HG03520 (cell line): Measurements from ENCODE around the gene LCE2D.

Source experiments
- ATAC-seq: cut with Tn5 transposase; IDR thresholded peaks from one replicate; pipeline ENCODE4 v1.9.1; 2021; ENCODE audit warnings: mild to moderate bottlenecking, moderate library complexity; ENCODE audit not compliant: unreplicated experiment

The LCE2D gene

GRCh38 chr1:152697701-152698600 is 34.8 kb downstream of the LCE2D start, which contains the start of gene LCE2A:
LCE2A (plus strand) TSS chr1:152698345; CDS start chr1:152698902, 557 bp downstream.
- no peak for ATAC-seq

DNA sequence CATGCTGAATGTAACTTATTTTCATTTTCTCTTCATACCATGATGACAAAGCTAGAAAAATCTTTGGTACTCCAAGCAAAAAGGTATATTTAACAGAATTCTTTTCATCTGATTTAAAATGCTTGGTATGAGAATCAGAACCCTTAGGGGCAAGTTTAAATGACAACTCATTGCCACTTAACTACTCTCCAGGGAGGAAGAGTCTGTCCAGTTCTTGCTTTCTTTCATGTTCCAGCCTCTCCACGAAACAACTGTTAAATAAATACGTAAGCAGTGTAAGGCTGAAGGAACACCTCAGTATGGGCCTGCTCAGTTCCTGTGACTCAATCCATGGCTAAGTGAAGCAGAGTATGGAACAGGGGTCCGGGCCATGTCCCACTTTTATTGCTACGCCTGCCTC is 36.6 kb downstream of the LCE2D start:
- no peak for ATAC-seq

- ATAC-seq, result no peak
Measured at GRCh38 chr1:152707860-152708259, 44.7 kb downstream of the LCE2D start, which contains the start of gene LCE4A. LCE4A (plus strand) TSS chr1:152708160; CDS start chr1:152709076, 916 bp downstream.
